HuH-7 (cell line): ENCODE results near the gene BCAR3.

ENCODE experiments used
- DNase-seq: peaks from one replicate; pipeline ENCODE4 v3.0.0; 2011; ENCODE audit warnings: low spot score

BCAR3 gene

DNA sequence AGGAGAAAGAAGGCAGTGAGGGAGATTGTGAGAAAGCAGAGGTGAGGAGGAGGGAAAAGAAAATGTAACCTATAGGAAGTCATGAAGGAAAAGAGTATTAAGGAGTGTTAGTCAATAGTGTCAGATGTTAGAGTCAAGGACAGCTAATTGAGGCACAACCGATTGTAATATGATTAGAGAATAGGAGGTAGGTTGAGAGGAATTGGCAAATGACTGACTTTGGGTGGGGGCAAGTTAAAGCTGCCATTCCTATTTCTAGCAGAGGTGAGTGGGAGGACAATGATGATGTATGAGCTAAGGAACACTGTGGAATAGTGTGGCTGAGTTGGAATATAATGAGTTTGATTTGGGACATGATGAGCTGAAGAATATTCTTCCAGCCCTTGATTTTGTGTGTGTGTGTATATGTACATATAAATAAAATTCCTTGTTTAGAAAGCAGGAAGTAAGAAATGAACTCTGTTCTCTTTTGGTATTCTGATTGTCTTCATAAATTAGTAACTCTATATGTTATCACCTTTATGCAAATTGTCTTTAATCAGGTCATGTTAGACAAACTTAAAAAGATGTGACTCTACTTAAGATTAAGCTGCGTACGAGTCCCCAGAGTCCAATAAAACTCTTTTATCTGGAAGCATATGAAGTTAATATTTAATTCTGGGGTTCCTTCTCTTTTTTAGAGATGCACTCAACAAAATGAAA is 135.3 kb downstream of the BCAR3 start:
- DNase-seq, result no peak

DNA sequence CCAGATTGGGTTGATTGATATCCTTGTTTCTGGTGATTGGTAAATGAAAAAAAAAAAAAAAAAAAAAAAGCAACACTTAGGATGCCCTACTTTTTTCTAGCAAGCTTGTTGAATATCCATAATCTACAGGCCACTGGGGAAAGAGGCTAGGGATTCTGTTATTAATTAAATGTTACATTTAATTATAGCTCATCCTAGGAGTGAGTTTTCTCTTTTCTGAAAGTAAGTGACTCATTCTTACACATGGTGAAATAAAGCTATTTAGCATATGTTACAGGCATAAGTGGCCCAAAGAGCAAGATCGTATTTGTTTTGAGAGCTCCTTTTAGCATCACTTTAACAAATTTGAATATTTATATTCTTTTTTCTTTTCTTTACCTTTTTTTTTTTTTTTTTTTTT is 139.2 kb downstream of the BCAR3 start:
- DNase-seq, result no peak

DNA sequence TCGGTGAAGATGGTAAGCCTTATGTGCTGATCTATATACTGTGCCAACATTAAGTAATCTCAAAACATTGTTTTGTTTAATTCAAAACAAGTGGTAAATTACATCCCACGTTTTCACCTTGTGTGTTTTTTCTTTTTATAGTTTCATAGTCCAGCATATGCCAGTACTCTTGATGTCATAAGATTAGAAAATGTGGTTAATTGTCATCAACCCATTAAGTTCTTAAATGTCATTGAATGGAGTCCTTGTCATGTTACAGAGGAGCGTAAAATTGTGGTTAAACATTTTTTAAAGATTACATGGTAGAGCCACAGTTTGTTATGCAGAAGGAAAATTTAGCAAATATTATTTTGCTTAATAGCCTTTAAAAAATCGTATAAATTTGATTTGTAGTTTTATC is 140.6 kb downstream of the BCAR3 start:
- DNase-seq, result no peak

DNA sequence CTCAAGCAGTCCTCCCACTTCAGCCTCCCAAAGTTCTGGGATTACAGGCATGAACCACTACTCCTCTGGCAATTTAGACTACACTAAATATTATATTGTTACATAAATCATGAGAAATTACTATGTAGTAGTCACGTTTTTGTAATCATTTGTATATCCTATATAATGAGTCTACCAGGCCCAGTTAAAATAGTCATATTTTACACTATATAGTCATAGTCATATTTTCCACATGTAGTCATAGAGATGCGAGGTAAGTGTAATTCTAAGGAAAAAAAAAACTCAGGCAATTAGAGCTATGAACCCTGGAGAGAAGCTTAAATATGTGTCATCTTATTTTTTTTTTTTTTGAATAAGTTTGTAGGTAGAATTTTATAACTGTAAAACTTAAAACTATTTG is 143.7 kb downstream of the BCAR3 start:
- DNase-seq, result no peak

DNA sequence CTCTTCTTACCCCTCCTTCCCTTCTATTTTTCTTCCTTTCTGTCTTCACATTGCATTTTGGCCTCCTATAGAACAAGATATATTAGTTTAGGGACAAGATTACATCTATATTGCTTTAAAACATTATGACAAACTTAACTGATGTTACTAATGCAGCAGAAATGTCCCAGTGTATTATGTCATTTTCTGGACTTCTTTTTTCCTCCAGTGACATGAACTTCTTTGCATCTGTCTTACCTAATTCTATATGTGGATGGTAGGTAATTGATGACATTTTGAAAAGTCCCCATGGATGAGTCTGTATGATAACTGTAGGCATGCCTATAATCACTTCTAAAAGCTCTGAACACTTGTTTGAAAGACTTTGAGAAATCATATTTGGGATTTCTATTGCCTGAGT is 144.2 kb downstream of the BCAR3 start:
- no peak for DNase-seq

DNA sequence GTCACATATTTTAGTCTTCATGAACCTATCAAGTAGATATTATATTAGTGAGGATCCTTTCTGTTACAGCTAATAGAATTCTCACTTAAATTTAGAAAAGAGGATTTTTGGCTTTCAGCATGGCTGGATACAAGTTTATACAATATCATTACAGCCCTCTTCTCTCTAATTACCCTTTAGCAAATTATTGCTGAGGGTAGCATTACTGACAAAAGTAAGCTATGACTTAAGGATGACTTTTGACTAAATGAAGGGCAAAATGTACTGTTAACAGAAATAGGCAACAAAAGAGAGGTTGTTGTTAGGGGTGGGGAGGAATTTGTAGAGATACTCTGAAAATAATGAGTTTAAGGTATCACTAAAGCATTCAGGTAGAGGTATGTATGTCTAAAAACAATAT is 148.0 kb downstream of the BCAR3 start:
- no peak for DNase-seq

DNA sequence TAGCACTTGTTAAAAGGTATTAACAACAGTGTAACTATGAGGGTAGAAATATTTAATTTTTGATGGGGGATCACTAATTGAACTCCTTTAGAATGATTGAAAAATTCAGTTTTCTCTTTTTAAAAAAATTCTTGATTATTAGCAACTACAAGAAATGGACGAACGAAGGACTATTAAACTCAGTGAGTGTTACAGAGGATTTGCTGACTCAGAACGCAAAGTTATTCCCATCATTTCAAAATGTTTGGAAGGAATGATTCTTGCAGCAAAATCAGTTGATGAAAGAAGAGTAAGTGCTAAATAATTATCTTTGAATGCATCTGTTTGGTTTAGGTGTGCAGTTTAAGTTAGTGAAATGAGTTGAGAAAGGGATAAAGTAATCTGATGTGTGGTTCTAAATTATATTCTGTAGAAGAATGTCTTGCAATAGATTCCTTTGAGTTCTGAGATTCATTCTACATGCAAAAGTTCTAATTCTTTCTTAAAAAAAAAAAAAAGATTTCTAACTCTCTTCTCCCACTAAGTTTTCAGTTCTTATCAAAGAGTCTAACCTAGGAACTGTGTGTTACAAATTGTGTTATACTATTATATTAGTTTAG is 148.8 kb downstream of the BCAR3 start:
- DNase-seq, result no peak

DNA sequence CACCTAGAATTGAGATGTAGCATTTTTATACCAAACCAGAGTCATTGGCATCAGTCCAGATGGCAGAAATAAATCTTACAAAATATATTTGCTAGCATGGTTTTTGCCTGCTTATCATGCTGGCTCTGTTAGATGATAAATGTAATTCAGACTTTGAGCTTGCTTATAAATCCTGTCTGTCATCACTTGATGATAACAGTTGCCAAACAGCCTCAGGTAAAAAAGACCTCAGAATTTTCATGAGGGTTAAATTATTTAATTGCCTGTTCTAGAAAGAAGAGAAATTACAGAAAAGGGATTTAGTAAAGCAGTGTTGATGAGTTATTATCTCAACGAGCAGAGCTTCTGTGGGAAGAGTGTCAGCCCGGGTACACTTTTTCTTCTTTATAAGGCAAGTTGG is 150.4 kb downstream of the BCAR3 start:
- DNase-seq, result no peak

DNA sequence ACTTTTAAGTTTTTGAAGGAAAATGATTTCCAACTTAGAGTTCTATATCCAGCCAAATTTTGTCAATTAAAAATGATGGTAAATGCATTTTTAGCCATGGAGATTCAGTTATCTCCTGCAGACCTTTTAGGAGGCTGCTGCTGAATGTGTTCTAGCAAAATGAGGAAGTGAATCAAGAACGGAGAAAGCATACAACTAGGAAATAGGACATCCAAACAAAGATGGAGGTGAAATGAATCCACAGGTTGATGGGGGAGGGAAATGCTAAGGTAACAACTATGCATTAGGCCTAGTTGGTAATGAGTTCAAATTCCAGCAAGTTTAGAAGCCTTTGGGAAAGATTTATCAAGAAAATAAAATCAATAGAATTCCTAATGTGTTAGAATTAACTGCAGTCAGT is 153.2 kb downstream of the BCAR3 start:
- DNase-seq, result no peak

DNA sequence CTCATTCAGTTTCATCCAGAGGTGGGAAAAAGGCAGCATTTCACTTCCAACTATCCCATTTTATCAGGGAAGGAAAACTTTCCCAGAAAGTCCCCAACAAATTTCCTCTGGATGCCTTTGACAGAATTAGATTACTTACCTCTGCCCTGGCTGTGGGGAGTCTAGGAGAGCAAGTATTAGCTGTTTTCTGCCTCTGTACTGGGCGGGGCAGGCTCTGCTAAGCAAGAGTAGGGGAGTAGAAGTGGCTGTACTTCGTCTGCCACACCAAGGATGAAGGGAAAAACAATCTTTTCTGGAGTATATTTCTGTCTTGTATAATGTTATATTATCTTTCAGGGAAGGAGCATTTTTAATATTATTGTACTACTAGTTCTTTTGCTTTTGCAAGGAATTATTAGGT is 155.2 kb downstream of the BCAR3 start:
- DNase-seq, result no peak

DNA sequence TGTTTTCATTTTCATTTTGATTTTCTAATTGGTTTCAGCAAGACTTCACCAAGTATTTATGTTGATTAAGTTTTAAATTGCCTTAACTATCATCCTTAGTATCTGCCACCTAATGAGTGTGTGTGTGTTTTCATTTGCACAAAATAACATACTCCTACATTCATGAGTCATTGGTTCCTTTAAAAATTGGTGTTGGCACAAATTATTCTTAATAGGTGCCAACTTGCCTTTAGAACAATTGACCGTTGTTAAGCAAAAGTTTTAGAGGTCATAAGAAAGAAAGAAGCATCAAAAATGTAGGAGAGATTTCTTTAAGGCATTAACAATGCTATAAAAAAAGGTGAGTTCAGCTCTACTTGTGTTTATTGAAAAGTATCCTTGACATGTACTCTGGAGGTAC is 156.2 kb downstream of the BCAR3 start:
- no peak for DNase-seq

DNA sequence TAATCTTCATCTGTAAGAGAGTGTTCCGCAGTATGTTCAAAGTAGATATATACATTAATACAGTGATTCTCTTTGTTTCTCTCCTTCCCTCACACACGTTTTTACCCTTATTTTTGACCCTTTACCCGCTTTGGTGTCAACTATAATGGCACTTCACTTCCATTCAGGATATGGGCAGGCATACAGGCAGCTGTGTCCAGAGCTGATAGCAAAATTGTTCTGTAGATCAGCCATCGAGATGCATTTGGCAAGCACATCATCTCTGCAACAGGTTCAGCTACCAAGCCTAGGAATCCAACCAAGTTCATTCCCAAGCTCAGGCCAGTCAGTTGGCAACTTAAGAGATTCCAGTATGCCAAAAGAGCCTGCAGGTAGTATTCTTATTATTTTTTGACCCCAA is 158.9 kb downstream of the BCAR3 start:
- no peak for DNase-seq

DNA sequence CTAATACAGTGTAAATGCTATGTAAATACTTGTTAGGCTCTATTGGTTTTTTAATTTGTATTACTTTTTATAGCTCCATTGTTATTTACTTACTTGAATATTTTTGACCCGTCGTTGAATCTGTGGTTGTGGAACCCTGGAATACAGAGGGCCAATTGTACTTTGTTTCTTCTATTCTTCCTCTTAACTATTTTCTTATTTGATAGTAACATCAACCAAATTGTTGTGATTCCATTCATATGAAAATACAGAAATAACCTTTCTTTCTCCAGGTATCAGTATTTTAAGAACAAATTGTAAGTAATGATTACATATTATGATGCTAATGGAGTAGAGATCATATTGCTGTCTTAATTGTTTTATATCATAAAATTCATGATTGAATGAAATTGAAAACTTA is 160.0 kb downstream of the BCAR3 start:
- no peak for DNase-seq

DNA sequence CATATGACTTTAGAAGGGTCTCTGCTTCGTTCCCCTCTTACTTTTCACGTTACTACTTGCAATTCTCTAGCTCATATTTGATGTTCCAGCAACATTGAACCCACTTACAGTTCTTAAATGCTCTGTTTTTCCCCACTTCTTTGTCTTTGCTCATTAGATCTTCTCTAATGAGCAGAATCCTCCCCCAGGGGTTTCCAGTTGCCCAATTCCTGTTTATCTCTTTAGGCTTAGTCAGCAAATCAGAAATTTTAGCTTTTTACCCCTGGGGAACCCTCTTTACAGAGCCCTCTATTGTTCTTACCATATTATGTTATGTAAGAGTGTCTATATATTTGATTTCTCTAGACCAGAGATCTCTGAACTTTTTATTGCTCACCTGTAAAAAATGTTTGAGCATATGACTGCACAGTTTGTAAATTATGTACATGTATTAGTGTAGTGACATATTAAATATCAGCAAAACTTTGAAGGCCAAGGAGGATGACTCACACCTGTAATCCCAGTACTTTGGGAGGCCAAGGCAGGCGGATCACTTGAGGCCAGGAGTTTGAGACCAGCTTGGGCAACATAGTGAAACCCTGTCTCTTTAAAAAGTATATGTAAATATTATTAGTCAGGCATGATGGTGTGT is 162.3 kb downstream of the BCAR3 start:
- no peak for DNase-seq

DNA sequence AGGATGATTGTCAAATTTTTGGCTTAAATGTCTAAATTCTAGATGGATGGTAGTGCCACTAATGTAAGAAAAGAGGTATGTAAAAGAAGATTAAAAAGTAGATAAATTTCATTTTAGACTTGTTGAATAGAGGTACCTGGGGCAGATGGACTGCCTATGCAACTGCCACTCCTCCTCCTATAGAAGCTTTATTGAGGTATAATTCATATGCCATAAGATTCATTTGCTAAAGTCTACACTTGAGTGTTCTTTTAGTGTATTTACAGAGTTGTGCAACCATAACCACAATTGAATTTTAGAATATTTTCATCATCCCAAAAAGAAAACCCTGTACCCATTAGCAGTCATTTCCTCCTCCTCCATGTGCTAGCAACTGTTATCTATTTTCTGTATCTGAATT is 163.1 kb downstream of the BCAR3 start:
- DNase-seq, result no peak

DNA sequence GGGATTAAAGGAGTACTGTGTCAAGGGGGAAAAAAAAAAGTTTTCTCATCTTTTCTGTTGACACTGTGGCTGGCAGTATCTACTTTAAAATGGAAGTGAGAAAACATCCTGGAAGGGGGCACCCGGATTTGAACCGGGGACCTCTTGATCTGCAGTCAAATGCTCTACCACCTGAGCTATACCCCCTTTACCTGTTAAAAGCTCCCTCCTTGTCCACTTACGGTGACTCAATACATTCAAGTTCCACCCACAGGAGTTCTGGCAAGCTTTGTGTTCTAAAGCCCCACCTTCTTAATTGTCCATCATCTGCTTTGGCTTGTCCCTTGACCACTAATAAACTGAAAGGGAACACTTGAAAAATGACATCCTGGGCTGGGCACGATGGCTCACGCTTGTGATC is 165.5 kb downstream of the BCAR3 start:
- DNase-seq, result no peak
